T follicular helper cell (primary cell): Measurements from ENCODE around the gene ARMC2.
"Not testable (repeated sequence)": the region's sequence is repeated elsewhere in the genome, so short reads cannot be mapped to it uniquely, and the experiment has no call there.

ENCODE experiments used
- DNase-seq: peaks from one replicate; pipeline ENCODE4 v3.0.0-alpha.2; 2020; ENCODE audit warnings: low read depth

Gene ARMC2

GRCh38 chr6:108952776-108953486, 104.7 kb downstream of the ARMC2 start:
- no peak for DNase-seq

- DNase-seq, result no peak
Observed at GRCh38 chr6:108953681-108954080, 105.5 kb downstream of the ARMC2 start.

DNA sequence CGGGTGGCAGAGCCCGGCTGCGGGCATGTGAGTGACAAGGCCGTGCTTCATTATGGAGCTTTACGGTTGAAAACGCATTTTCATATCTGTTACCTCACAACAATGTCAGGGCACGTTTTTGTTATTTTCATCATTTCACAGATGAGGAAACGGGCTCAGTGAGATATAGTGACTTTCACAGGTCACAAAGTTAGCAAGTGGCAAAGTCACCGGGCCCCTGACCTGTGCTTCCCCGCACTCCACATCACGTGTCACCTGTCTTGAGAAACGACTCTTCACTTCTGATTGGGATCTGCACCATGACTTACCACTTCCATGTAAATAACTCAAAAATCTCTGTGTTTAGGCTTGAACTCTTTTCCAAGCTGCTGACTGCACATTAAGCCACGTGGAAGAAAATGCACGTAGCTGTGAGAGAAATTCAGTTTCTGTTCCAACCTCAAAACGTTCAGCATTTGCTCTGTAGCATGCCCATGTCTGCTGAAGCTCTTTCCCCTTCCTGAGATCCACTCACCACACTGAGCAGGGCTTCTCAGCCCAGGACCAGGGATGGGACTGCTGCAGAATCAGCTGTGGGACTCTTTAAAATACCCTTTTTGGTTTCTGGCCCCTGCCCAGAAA, 107.2 kb downstream of the ARMC2 start:
- DNase-seq, result no peak

DNA sequence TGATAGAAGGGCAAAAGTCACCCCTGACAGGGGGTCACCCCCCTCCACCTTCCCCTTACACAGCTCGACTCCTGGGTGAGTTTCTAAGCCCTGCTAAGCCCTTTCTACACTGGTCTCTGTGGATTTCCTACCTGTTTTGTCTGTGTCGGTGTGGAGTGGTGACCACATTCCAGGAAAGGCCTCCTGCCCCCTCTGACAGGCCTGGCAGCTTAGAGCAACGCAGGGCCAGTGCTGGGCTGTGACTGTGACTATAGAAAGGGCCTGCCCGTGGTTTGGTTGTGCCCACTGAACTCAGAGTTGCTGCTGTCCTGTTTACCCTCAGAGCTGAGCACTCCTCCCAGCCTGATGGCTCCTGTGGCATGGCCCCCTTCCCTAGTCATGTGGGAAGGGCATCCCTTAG, 109.0 kb downstream of the ARMC2 start:
- no peak for DNase-seq

DNA sequence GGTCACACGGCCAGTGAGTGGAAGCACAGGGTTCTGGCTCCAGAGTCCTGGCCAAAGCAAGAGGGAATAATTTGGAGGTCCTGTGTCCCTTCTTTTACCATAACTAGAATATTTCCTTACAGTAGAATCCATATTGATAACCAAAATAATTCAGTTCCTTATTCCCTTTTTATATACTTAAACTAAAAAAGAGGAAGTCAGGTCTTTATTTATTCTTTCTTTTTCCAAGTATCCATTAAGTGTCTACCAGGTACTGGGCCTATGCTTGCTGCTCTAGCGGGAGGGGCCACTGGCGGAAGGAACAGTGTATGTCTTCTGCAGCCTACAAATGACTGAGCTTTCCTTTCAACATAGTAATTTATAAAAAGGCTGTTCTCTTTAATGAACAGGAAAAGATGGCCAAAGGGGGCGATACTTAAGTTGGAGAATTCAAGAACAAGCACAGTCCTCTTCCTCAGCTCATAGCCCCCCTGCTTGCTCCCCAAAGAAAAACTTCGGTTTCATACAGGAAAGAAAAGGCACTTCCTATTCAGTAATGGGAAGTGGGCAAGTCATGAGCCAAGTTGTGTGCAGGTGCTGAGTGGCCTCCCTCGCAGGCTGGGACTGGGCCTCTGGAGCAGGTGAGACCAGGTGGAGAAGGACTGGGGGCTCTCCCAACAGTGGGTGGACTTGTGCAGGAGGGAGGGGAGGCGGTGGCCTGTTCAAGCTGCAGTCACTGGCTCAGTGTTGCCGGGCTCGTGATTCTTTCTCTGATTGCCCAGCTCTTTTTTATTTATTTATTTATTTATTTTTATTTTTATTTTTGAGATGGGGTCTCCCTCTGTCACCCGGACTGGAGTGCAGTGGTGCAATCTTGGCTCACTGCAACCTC, 110.9 kb downstream of the ARMC2 start:
- DNase-seq, result no peak

DNA sequence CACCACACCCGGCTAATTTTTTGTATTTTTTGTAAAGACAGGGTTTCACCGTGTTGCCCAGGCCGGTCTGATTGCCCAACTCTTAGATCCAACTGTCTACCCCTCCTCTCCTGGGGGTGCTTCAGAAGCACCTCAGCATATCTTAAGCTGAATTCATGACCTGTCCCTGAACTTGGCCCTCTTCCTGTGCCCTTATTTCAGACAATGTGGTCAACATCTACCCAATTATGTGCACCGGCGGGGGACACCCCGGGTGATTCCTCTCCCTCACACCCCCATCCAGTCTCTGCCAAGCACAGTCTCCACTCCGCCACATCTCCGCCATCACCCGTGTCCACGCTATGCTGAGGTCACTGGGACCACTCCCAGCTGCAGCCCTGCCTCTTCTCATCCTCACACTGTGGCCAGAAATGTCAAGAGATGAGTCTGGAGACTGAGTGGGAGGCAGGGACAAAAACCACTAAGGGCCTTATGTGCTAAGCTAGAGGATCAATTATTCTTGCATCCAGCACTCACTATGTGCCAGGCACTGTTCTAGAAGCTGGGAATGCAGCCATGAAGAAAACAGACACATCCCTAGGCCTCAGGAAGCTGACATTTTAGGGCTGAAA, 111.9 kb downstream of the ARMC2 start:
- DNase-seq, result no peak

DNA sequence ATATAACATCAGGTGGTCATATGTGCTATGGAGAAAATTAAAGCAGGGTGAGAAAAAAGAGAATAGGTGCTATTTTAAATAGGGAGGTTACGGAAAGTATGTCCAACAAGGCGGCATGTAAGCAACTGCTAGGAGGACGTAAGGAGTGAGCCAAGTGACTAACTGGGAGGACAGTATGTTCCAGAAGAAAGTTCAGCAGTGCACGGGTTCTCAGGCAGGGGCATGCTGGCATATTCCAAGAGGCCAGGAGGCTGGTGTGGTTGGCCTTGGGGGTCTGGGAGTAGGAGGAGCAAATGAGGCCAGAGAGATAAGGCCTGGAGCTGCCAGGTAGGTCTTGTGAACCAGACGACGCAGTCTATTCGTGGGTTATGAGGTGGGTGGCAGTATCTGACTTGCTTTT, 112.4 kb downstream of the ARMC2 start:
- DNase-seq, result no peak

- no peak for DNase-seq
Observed at GRCh38 chr6:108961077-108961476, 112.9 kb downstream of the ARMC2 start.

DNA sequence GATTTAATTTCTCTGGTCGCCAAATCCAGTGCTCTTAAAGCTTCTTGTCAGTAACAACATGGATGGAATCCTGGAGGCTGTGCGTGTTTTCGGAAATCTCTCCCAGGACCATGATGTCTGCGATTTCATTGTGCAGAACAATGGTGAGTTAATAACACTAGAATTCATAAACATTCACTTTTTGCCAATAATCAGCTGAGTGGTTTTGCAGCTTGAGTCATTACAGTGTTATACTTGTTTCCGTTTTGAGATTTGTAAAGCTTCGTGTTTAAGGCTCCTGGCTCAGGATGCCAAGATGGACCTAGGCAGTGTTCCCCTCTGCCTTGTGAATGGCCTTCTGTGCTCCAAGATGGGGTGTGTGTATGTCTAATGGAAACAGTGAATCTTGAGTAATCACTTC, 113.8 kb downstream of the ARMC2 start:
- DNase-seq, result no peak

DNA sequence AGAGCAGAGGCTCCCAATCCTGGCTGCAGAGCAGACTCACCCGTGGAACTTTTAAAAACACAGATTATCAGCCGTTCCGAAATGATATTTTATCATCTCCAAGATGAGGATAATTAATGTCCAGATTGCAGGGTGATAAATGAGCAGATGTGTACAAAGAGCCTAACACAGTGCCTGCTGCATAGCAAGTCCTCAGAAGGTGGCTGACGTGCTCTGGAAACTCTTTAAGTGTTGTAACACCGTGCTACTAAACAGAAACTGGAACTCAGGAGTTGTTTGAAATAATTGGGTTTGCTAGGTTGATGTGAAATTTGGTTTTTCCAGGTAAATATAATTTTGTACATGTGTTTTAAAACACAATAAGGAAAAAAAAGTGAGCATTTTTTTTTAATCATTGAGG, 118.0 kb downstream of the ARMC2 start:
- DNase-seq, result no peak

DNA sequence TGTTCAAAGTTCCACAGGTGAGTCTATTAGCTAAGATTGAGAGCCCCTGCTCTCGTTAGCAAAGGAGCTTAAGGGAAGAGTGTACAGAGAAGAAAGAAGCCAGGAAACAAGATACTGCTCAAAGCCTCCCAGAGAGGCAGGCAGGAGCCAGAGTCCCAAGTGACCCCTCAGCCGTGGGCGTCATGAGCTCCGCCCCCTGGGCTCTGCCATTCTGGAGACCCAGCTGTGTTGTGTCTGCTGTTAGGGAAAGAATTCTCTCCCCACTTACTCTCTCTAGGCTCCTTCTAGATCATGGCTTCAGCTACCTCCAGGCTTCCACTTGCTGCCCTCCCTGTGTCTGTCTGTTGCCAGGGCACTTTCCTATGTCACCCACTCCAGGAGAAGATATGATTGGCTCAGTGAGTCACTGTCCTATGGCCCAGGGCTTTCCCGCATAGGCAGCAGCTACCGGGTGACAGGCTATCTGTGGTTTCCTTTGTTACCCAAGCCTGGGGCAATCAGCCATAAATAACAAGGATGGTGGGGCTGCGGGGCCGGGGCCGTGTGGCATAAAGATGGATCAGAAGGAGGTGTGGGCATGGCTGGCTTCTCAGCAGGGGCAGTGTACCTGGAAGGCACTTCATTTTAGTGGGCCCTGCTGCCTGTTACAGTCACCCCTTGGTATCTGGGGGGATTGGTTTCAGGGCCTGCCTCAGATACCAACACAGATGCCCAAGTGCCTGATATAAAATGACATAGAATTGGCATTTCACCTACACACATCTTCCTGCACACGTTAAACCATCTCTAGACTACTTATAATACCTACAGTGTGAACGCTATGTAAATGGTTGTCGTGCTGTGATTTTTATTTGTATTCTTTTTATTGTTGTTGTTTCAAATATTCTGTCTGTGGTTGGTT, 118.9 kb downstream of the ARMC2 start:
- DNase-seq, result no peak

DNA sequence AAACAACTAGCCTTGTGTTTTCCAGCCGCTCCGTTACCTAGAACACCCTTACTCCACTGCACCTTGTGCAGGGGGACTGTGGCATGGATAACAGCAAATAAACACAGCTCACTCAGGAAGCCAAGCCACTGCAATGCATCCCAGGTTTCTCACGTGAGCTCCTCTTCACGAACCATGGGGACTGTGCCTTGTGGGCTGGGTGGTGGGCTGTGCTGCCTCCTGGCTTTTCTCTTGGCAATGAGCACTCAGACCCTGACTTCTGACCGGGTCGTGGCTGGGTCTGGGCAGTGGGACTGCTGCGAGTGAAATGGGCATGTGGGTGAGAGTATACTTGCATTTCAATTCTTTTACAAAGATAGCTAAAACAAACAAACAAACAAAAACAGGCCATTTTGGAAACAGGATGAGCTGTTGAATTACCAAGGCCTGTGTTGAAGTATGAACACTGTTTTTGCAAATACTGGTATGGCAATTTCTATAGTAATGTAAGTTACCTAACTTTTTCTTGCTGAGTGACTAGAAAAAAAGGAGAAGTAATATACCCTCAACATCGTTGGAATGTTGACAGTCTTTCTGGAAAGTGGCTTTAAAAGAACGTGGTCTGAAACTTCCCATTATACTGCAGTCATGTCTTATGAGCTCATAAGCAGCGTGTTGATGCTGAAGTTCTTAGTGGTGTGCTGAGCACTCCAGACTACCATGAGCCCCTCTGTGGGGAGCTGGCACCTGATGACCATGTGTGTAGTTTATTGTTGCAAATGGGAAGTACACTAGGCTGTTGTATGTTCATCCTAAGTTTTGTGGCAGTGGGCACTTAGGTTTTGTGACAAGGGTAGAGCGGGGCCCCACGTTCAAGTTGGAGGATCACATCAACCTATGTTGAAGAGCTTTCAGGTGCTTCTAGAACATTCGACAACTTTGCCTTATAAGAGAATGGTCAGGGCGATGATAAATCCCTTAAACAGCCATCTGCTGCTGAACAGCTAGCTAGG, 120.4 kb downstream of the ARMC2 start:
- no peak for DNase-seq

DNA sequence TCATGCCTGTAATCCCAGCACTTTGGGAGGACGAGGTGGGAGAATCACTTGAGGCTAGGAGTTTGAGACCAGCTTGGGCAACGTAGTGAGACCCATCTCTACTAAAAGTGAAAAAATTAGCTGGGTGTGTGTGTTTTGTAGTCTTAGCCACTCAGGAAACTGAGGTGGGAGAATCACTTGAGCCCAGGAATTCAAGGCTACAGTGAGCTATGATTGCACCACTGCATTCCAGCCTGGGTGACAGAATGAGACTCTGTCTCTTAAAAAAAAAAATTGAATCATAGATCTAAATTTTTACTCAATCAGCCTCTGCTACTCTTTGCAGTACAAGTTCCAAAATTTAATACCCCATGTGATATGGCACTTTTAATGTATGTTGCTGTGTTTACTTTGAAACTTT, 121.6 kb downstream of the ARMC2 start:
- no peak for DNase-seq

DNA sequence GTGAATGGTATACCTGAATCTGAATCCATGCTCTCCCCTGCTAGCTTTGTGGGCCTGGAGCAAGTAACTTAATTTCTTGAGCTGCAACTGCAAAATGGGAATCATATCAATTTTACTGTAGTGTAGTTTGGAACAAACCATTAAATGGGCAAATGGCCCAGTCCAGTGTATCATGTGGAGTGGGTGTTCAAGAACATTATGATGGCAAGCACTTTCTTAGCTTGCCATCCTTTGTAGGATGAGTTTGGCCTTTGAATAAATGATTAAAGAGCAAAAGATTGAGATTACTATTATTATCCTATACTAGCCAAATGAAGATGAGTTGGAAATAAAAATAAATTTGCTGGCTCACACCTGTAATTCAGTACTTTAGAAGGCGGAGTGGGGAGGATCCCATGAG, 126.0 kb downstream of the ARMC2 start:
- no peak for DNase-seq

- DNase-seq, result not testable (repeated sequence)
Observed at GRCh38 chr6:108978638-108979037, 130.4 kb downstream of the ARMC2 start.

DNA sequence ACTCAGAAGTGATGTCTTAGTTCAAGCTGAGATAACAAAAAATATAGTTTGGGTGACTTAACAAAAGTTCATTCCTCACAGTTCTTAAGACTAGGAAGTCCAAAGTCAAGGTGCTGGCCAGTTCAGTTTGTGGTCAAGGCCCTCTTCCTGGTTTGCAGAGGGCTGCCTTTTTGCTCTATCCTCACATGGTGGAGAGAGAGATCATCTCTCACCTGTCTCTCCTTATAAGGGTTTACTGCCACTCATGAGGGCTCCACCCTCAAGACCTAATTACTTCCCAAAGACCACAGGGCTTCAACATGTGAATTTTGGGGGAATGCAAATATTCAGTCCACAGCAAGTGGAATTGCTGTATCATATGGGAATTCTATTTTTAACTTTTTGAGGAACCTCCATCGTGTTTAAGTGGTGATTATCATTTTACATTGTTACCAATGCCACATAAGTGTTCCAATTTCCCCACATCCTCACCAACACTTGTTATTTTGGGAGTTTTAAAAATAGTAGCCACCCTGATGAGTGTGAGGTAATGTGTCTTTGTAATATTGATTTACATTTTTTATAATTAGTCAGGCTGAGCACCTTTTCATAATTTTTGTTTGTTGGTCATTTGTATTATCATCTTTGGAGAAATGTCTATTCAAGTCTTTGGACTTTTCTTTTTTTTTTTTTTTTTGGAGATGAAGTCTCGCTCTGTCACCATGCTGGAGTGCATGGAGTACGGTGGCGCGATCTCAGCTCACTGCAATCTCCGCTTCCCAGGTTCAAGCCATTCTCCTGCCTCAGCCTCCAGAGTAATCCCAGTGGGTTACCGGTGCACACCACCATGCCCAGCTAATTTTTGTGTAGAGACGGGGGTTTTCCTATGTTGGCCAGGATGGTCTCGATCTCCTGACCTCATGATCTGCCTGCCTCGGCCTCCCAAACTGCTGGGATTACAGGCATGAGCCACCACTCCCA, 134.2 kb downstream of the ARMC2 start:
- no peak for DNase-seq

DNA sequence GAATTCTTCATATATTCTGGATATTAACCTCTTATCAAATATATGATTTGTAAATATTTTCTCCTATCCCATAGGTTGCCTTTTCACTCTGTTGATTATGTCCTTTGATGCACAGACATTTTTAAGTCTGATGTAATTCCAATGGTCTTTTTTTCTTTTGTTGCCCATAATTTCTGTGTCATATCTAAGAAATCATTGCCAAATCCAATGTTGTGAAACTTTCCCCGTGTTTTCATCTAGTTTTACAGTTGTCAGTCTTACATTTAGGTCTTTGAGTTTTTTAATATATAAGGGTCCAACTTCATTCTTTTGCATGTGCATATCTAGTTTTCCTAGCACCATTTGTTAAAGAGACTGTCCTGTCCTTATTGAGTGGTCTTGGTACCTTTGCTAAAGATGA, 134.9 kb downstream of the ARMC2 start:
- DNase-seq, result no peak

- no peak for DNase-seq
Observed at GRCh38 chr6:108985301-108985700, 137.1 kb downstream of the ARMC2 start.

- no peak for DNase-seq
Observed at GRCh38 chr6:108987156-108987555, 138.9 kb downstream of the ARMC2 start.
